Ovary (tissue), 9 donors: ENCODE results near the gene ARL10. TPM values are rescaled to one million over a fixed set of nuclear protein-coding genes. Genes with fewer than 3 reads are reported as not detected.
A peak's percentile ranks its signal among the peaks of the same experiment; 100 is the strongest.

Experiments used
- DNase-seq, 5 donors: peaks; one replicate each; pipeline ENCODE4 v3.0.0-alpha.2; 2019 to 2020
- H3K27ac ChIP-seq, 2 donors: fragments of 200-600 bp; one replicate each; pipeline versions ENCODE4 v1.5.1 to v1.8.0; 2019 to 2022
- H3K27me3 ChIP-seq: fragments of 200-600 bp; one replicate; pipeline ENCODE4 v1.8.0; 2022
- H3K36me3 ChIP-seq: fragments of 200-600 bp; sonication (generic); one replicate; pipeline ENCODE4 v1.5.1; 2019
- H3K4me1 ChIP-seq: one replicate; pipeline ENCODE4 v1.8.1; 2013; ENCODE audit warnings: mild to moderate bottlenecking, moderate library complexity; ENCODE audit not compliant: insufficient read depth
- H3K4me3 ChIP-seq: fragments of 200-600 bp; sonication (generic); one replicate; pipeline ENCODE4 v1.5.1; 2017
- H3K9me3 ChIP-seq, 2 donors: fragments of 200-600 bp in 1 of 2; sonication (generic) in 1 of 2; one replicate each; pipeline versions ENCODE4 v1.5.1 to v1.8.1; 2013 to 2019; ENCODE audit warnings: mild to moderate bottlenecking in 1 of 2, moderate library complexity in 1 of 2
- CTCF ChIP-seq, 3 donors: fragments of 450-650 bp in 2 of 3; fragments of 200-600 bp in 1 of 3; IDR thresholded peaks; one replicate each; pipeline versions ENCODE4 v1.5.1 to v1.8.0; 2016 to 2022; ENCODE audit warnings: antibody characterized with exemption in 3 of 3, mild to moderate bottlenecking in 1 of 3
- EP300 ChIP-seq: sonication (generic); formaldehyde crosslinking; IDR thresholded peaks from one replicate; pipeline ENCODE4 v1.6.1; 2017; ENCODE audit warnings: antibody characterized with exemption
- POLR2A ChIP-seq: fragments of 450-650 bp; IDR thresholded peaks from one replicate; pipeline ENCODE4 v1.6.1; 2017; ENCODE audit warnings: antibody characterized with exemption, mild to moderate bottlenecking, moderate library complexity
- WGBS, 3 donors: extraction: QIAGEN DNeasy Blood & Tissue Kit in 1 of 3; methylation state at CpG; one replicate each; pipeline versions ENCODE4 v1.1.5 to v1.1.7; 2013 to 2017; 5-methylcytosine and 5-hydroxymethylcytosine counted together
- intact Hi-C, 4 donors: fragments of 100-400 bp; cut with DNase I; formaldehyde crosslinking; loops; one replicate each; pipeline versions ENCODE4 v1.11.0 to v1.15.1; 2022 to 2023
- polyA plus RNA-seq, 2 donors: library from polyadenylated mRNA; stranded (reverse); fragments of 200-250 nt in 1 of 2; fragments of 350-450 nt in 1 of 2; fragmentation: Illumina TruSeq in 1 of 2; extraction: RNeasy Lipid Tissue Mini Kit (QIAGEN cat#74804) in 1 of 2; gene quantifications; one replicate each; pipeline ENCODE4 v1.2.3, GENCODE V29; 2013 to 2014
- total RNA-seq, 7 donors: library from RNA; depleted of rRNA in 2 of 7; stranded (reverse); fragments of >200 nt in 2 of 7; fragmentation: NEBNext Ultra II Directional in 3 of 7; extraction: Animal tissue kit (Norgen Biotek cat#: 25700) in 3 of 7; gene quantifications; one replicate each; pipeline versions ENCODE4 v1.1.0 to v1.2.4, GENCODE V29; 2016 to 2023
- donor health status: DM: no; HTN: no; CAD: no; lungs with moderate emphysema.
- donor health status: DM: no; HTN: no; CAD: no.
- donor health status: Bipolar disorder and iron deficiency.
- donor health status: DM: yes; HTN: yes; CAD: no.
- donor health status: DM: no; HTN: no; CAD: no.
- donor health status: DM: yes; HTN: yes; CAD: no.

The ARL10 gene
- total and polyA plus RNA-seq, 9 donors: 4.0 to 26.7 (median 17.7) TPM

- H3K4me3 ChIP-seq: no peak overlapping the region
- no peaks in the 10 kb centered on the region for H3K36me3 ChIP-seq
- H3K27ac ChIP-seq: no peak overlapping the region
- WGBS, 3 donors: 91 to 94% (median 93%) methylated on average over 4 of the region's 4 CpGs
- no peaks in the 10 kb centered on the region for H3K27me3 ChIP-seq
- no peaks in the 10 kb centered on the region for H3K9me3 ChIP-seq
- no peak for TF ChIP-seq CTCF (IDR thresholded peaks at IDR 0.05)
- TF ChIP-seq POLR2A: no peak
- no peak for TF ChIP-seq EP300
- no peak for DNase-seq
- intact Hi-C loops: loop anchor here in 2 of 4 donors (2.0 to 10.0 kb wide), 2 partner anchors 47 to 135 kb away; partner anchors contain the start of gene CDHR2 (in 1 of the 2)
- peaks cover 6% of the 10 kb centered on the region for H3K4me1 ChIP-seq
These were observed 44.5 kb downstream of the ARL10 start for GRCh38 chr5:176409765-176410164.

DNA sequence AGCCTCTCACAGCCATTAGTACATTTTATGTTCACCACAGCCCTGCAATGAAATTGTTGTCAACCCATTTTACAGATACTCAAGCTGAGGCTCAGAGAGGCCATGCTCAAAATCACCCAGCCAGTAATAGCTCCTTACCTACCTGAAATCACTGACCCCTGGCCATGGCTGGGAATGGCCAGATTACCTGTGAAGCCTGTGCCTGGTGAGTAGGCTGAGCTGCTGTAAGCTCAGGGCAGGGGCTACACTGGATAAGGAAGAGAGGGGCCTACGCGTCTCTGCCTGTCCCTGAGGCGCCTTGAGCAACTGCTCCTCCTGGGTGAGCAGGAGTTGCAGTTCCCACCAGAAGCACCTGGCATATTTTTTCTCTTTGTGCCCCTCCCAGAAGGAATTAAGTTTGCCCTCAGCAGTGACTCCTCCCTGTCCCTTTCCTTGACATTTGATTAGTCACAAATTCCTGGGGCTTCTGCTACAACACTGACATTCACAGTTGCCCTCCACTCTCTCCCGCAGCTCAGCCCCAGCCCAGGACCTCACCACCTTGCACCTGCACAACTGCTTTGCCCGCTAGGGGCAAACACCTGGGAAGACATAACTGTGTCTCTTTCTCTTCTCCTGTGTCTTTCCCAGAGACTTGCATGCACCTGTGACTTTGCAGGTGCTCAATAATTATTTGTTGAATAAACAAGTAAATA, 45.3 kb downstream of the ARL10 start:
- H3K4me3 ChIP-seq: no peak overlapping the region
- peaks cover 10% of the 10 kb centered on the region for H3K4me1 ChIP-seq
- no peaks in the 10 kb centered on the region for H3K9me3 ChIP-seq
- intact Hi-C loops: loop anchor here in 1 of 4 donors (10.0 kb wide), 1 partner anchor 134 kb away; the partner anchor contains the start of gene CDHR2
- no peaks in the 10 kb centered on the region for H3K27me3 ChIP-seq
- WGBS, 3 donors: 91 to 97% (median 96%) methylated on average over 5 of the region's 5 CpGs
- TF ChIP-seq POLR2A (no peak), EP300 (no peak), CTCF (IDR thresholded peaks at IDR 0.05) (no peak)
- H3K27ac ChIP-seq: no peak overlapping the region
- no peak for DNase-seq
- no peaks in the 10 kb centered on the region for H3K36me3 ChIP-seq

- 63 to 77% (median 75%) methylated on average over 10 of the region's 10 CpGs for WGBS, 3 donors
- no peak for DNase-seq
- H3K36me3 ChIP-seq: no peaks in the 10 kb centered on the region
- H3K27ac ChIP-seq: no peak overlapping the region
- intact Hi-C loops: loop anchor here in 1 of 4 donors (10.0 kb wide), 1 partner anchor 132 kb away; the partner anchor contains the start of gene CDHR2
- no peak overlapping the region for H3K4me3 ChIP-seq
- H3K9me3 ChIP-seq: no peaks in the 10 kb centered on the region
- TF ChIP-seq CTCF (IDR thresholded peaks at IDR 0.05) (no peak), POLR2A (no peak), EP300 (no peak)
- H3K27me3 ChIP-seq: no peaks in the 10 kb centered on the region
- H3K4me1 ChIP-seq: peaks cover 11% of the 10 kb centered on the region
These were observed 47.4 kb downstream of the ARL10 start for GRCh38 chr5:176412517-176413254.

GRCh38 chr5:176413255-176413565, 47.9 kb downstream of the ARL10 start:
- intact Hi-C loops: loop anchor here in 1 of 4 donors (10.0 kb wide), 1 partner anchor 132 kb away; the partner anchor contains the start of gene CDHR2
- TF ChIP-seq CTCF (IDR thresholded peaks at IDR 0.05) (no peak), EP300 (no peak), POLR2A (no peak)
- Histone ChIP-seq H3K4me1 (peaks cover 8% of the 10 kb centered on the region), H3K27me3 (no peaks in the 10 kb centered on the region), H3K4me3 (no peak overlapping the region), H3K36me3 (no peaks in the 10 kb centered on the region), H3K27ac (peak overlapping the region in 1 of 2 donors; percentile 45), H3K9me3 (no peaks in the 10 kb centered on the region)
- 32 to 70% (median 68%) methylated on average over 2 of the region's 2 CpGs for WGBS, 3 donors
- no peak for DNase-seq
